GM18870 (cell line): ENCODE measurements around the gene CAMKV.
"Not testable (repeated sequence)": the region's sequence is repeated elsewhere in the genome, so short reads cannot be mapped to it uniquely, and the experiment has no call there.

ENCODE experiments used
- ATAC-seq: cut with Tn5 transposase; IDR thresholded peaks from one replicate; pipeline ENCODE4 v1.9.1; 2021; ENCODE audit warnings: moderate library complexity; ENCODE audit not compliant: unreplicated experiment

The CAMKV gene

GRCh38 chr3:49855662-49856061 lies 14.0 kb downstream of the CAMKV start:
- no peak for ATAC-seq

GRCh38 chr3:49845694-49846093 lies 24.0 kb downstream of the CAMKV start:
- ATAC-seq = no peak

- ATAC-seq = no peak
These were observed 25.1 kb downstream of the CAMKV start for GRCh38 chr3:49844464-49845183.

GRCh38 chr3:49842843-49843517 lies 26.7 kb downstream of the CAMKV start:
- ATAC-seq = no peak

- ATAC-seq = no peak
These were observed 27.9 kb downstream of the CAMKV start for GRCh38 chr3:49841806-49842205.

- no peak for ATAC-seq
These were observed 28.5 kb downstream of the CAMKV start for GRCh38 chr3:49841126-49841696.

- ATAC-seq = no peak
These were observed 29.3 kb downstream of the CAMKV start for GRCh38 chr3:49840388-49840787.

- no peak for ATAC-seq
These were observed 30.4 kb downstream of the CAMKV start for GRCh38 chr3:49839193-49839809.

GRCh38 chr3:49831341-49831740 lies 38.4 kb downstream of the CAMKV start:
- ATAC-seq = no peak

- no peak for ATAC-seq
These were observed 43.7 kb downstream of the CAMKV start for GRCh38 chr3:49826016-49826415.

- ATAC-seq = not testable (repeated sequence)
These were observed 46.6 kb downstream of the CAMKV start for GRCh38 chr3:49823131-49823530.

- no peak for ATAC-seq
These were observed 56.1 kb downstream of the CAMKV start, which contains the start of gene UBA7 for GRCh38 chr3:49813497-49814174. Gene UBA7 (minus strand): TSS chr3:49813953. CDS start chr3:49813787, 166 bp downstream.

GRCh38 chr3:49812916-49813496 lies 56.7 kb downstream of the CAMKV start:
- ATAC-seq = no peak
